ENCODE results near the gene ZNF384. TPM values are rescaled to one million over a fixed set of nuclear protein-coding genes. Genes with fewer than 3 reads are reported as not detected.

ZNF384 gene
- total RNA-seq, 3 donors from 2014 or later = 54.5 to 67.8 (median 64.3) TPM

GRCh38 chr12:6662906-6663742 is 26.1 kb downstream of the ZNF384 start, which contains the start of gene ING4:
TSS of gene ING4 (minus strand) at chr12:6663119. CDS start at chr12:6663101, 18 bp downstream.
- no peaks in the 10 kb centered on the region for H3K36me3 ChIP-seq (ENCODE audit: low read depth)
- ATAC-seq (peak; percentile 99), DNase-seq (peak; percentile 95 to 99 (median 98))
- intact Hi-C loops (cut with DNase I, micrococcal nuclease) = no loop called here
- peak within 1 kb of the TSS; percentile 44 for H3K4me3 ChIP-seq
- H3K9me3 ChIP-seq = no peaks in the 10 kb centered on the region
- H3K4me1 ChIP-seq (ENCODE audit: low read depth) = peaks cover 9% of the 10 kb centered on the region
- no peak for TF ChIP-seq CTCF (IDR thresholded peaks at IDR 0.05)

- ATAC-seq (peak; percentile 50), DNase-seq (no peak)
- Histone ChIP-seq H3K4me3 (peak overlapping the region; percentile 44), H3K9me3 (no peaks in the 10 kb centered on the region), H3K36me3 (ENCODE audit: low read depth) (no peaks in the 10 kb centered on the region), H3K4me1 (ENCODE audit: low read depth) (peaks cover 9% of the 10 kb centered on the region)
- intact Hi-C loops (cut with DNase I, micrococcal nuclease) = no loop called here
- no peak for TF ChIP-seq CTCF (IDR thresholded peaks at IDR 0.05)
These were observed 26.6 kb downstream of the ZNF384 start for GRCh38 chr12:6662602-6662905.

- no peak for TF ChIP-seq CTCF (IDR thresholded peaks at IDR 0.05)
- ATAC-seq (no peak), DNase-seq (no peak)
- H3K4me3 ChIP-seq = no peak overlapping the region
- no peaks in the 10 kb centered on the region for H3K9me3 ChIP-seq
- intact Hi-C loops (cut with DNase I, micrococcal nuclease) = no loop called here
- no peaks in the 10 kb centered on the region for H3K4me1 ChIP-seq (ENCODE audit: low read depth)
- peaks cover 14% of the 10 kb centered on the region for H3K36me3 ChIP-seq (ENCODE audit: low read depth)
These were observed 35.2 kb downstream of the ZNF384 start for GRCh38 chr12:6653987-6654386.

- Histone ChIP-seq H3K36me3 (ENCODE audit: low read depth) (peaks cover 14% of the 10 kb centered on the region), H3K4me1 (ENCODE audit: low read depth) (no peaks in the 10 kb centered on the region), H3K4me3 (no peak overlapping the region), H3K9me3 (no peaks in the 10 kb centered on the region)
- TF ChIP-seq CTCF (IDR thresholded peaks at IDR 0.05) = no peak
- DNase-seq = no peak
- intact Hi-C loops (cut with DNase I, micrococcal nuclease) = no loop called here
- no peak for ATAC-seq
These were observed 35.8 kb downstream of the ZNF384 start for GRCh38 chr12:6653342-6653741.

- Histone ChIP-seq H3K36me3 (ENCODE audit: low read depth) (peaks cover 14% of the 10 kb centered on the region), H3K9me3 (no peaks in the 10 kb centered on the region), H3K4me3 (no peak overlapping the region), H3K4me1 (ENCODE audit: low read depth) (no peaks in the 10 kb centered on the region)
- no peak for ATAC-seq
- no peak for TF ChIP-seq CTCF (IDR thresholded peaks at IDR 0.05)
- DNase-seq = no peak
- intact Hi-C loops (cut with DNase I, micrococcal nuclease) = no loop called here
These were observed 36.8 kb downstream of the ZNF384 start for GRCh38 chr12:6652391-6652790.

Data from mucosa of descending colon (tissue), 3 donors.